IgD-negative memory B cell (primary cell): ENCODE data around the gene GPR141. TPM values are rescaled to one million over a fixed set of nuclear protein-coding genes. Genes with fewer than 3 reads are reported as not detected.
A peak's percentile ranks its signal among the peaks of the same experiment; 100 is the strongest.
"Not testable (repeated sequence)": the region's sequence is repeated elsewhere in the genome, so short reads cannot be mapped to it uniquely, and the experiment has no call there.

Source experiments
- H3K27ac Mint-ChIP-seq, 3 donors: one replicate each; pipeline ENCODE4 v1.8.0; 2020 to 2022; ENCODE audit warnings: mild to moderate bottlenecking in 3 of 3, mixed read lengths in 3 of 3, moderate library complexity in 1 of 3
- H3K27me3 Mint-ChIP-seq: one replicate; pipeline ENCODE4 v1.8.0; 2021; ENCODE audit warnings: mixed read lengths
- H3K36me3 Mint-ChIP-seq: one replicate; pipeline ENCODE4 v1.8.0; 2020; ENCODE audit warnings: mild to moderate bottlenecking, mixed read lengths
- H3K4me1 Mint-ChIP-seq, 3 donors: one replicate each; pipeline ENCODE4 v1.8.0; 2020 to 2022; ENCODE audit warnings: mixed read lengths in 3 of 3, mild to moderate bottlenecking in 1 of 3
- H3K4me3 Mint-ChIP-seq, 4 donors: one replicate each; pipeline ENCODE4 v1.8.0; 2020 to 2022; ENCODE audit warnings: mild to moderate bottlenecking in 4 of 4, mixed read lengths in 4 of 4, moderate library complexity in 3 of 4
- H3K9me3 Mint-ChIP-seq, 3 donors: one replicate each; pipeline ENCODE4 v1.8.0; 2020 to 2021; ENCODE audit warnings: mixed read lengths in 3 of 3, mild to moderate bottlenecking in 1 of 3
- polyA plus RNA-seq: library from polyadenylated mRNA; unstranded; fragments of 300-500 nt; fragmentation: Illumina TruSeq; gene quantifications from one replicate; pipeline ENCODE4 v1.2.3, GENCODE V29; 2021

Gene GPR141
- polyA plus RNA-seq, 1 donor from 2014 or later, result not detected

DNA sequence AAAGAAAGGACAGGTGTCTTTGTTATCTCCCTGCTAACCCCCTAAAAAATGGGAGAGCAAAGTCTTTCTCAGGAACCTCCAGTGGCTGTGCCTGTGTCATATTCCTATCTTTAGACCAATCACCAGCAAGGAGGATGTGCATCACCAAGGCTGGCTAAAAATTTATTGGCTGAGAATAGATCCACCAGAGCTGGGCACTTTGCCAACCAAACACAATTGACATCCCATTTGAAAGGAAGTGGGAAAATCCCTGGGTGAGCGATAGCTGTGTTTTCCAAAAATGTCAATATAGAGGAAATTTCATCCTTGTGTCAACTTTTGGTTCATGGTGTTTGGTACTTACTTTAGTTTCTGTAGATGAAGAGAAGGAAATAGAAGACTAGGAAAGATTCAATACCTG is 13.1 kb upstream of the GPR141 start:
- Mint-ChIP-seq H3K27ac (no peak overlapping the region), H3K9me3 (peaks cover 0 to 2% (median 0%) of the 10 kb centered on the region in 3 donors), H3K36me3 (no peaks in the 10 kb centered on the region), H3K4me3 (no peak overlapping the region), H3K27me3 (peaks cover 31% of the 10 kb centered on the region), H3K4me1 (peaks cover 0 to 4% (median 0%) of the 10 kb centered on the region in 3 donors)

DNA sequence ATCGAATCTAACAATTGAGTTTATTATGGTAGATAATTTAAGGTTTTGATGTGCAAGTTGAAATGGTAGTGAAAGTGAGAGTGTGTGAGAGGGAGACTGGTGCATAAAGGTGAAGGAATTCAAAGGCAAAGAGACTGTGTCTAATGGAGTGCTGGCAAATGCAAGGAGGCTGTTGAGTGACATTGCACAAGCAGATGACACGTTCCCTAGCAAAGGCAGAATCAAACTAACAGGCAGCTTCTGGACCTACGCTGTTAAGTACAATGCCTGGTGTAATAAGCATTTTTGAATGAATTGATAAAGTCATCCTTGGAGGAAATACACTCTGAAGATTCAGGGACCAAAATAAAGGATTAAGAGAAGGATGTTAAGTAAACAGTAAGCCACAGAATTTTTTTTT is 11.7 kb upstream of the GPR141 start:
- Mint-ChIP-seq H3K36me3 (peaks cover under 1% of the 10 kb centered on the region), H3K27ac (no peak overlapping the region), H3K4me3 (no peak overlapping the region), H3K4me1 (peaks cover 0 to 4% (median 0%) of the 10 kb centered on the region in 3 donors), H3K27me3 (peaks cover 28% of the 10 kb centered on the region), H3K9me3 (peaks cover 0 to 3% (median 0%) of the 10 kb centered on the region in 3 donors)

DNA sequence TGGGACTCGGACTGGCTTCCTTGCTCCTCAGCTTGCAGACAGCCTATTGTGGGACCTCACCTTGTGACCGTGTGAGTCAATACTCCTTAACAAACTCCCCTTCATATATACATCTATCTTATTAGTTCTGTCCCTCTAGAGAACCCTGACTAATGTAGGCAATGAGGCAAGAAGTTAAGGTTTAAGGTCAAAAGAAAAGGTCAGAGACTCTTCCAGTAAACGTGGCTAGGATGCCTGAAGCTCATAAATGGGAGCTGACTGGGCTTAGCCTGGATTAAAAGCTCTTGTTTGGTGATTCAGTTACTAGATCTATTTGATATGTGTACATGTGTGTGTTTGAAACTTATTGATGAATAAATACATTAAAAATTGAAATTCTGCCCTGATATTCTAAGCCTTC is 10.6 kb upstream of the GPR141 start:
- Mint-ChIP-seq H3K27ac (no peak overlapping the region), H3K9me3 (peaks cover 0 to 5% (median 0%) of the 10 kb centered on the region in 3 donors), H3K4me1 (peaks cover 0 to 4% (median 0%) of the 10 kb centered on the region in 3 donors), H3K27me3 (peaks cover 29% of the 10 kb centered on the region), H3K4me3 (no peak overlapping the region), H3K36me3 (peaks cover 2% of the 10 kb centered on the region)

DNA sequence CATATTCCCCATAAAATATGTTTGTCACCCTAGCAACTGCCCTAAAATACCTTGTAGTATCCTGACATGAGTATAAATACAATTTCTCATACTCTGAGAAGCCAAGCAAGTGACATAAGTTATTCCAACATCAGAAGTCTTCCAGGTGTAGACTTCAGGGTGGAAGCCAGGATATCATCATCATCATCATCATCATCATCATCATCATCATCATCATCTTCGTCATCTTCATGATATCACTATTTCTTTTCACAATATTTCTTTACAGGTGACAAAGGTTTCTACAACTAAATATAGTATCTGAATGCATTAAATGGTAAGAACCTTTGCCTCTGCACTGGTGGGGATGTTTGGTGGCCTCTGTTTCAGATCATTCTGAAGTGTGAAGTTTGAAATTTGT is 10.0 kb upstream of the GPR141 start:
- Mint-ChIP-seq H3K4me3 (no peak overlapping the region), H3K27ac (no peak overlapping the region), H3K9me3 (peaks cover 0 to 5% (median 0%) of the 10 kb centered on the region in 3 donors), H3K27me3 (peaks cover 27% of the 10 kb centered on the region), H3K4me1 (peaks cover 0 to 4% (median 0%) of the 10 kb centered on the region in 3 donors), H3K36me3 (peaks cover 2% of the 10 kb centered on the region)

DNA sequence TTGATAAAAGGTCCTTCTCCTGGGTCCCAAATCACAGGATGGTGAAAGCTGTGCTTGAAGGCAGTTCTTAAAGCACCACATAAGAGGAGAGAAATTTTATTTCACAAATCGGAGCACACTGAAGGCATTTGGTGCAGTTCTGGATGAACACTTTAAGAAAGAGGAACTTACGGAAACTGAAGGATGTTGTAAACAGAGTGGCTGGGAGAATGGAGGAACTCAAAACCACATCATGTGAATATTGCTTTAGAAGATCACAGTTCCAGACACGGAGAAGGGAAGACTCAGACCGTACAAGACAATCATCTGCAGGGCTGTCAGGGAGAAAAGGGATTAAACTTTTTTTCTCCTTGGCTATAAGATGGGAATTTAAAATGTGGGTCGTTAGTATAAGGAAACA is 9.0 kb upstream of the GPR141 start:
- Mint-ChIP-seq H3K36me3 (peaks cover 2% of the 10 kb centered on the region), H3K27ac (no peak overlapping the region), H3K4me1 (peaks cover 0 to 4% (median 0%) of the 10 kb centered on the region in 3 donors), H3K9me3 (peaks cover 0 to 5% (median 0%) of the 10 kb centered on the region in 3 donors), H3K27me3 (peaks cover 28% of the 10 kb centered on the region), H3K4me3 (peak overlapping the region in 1 of 4 donors; percentile 18)

DNA sequence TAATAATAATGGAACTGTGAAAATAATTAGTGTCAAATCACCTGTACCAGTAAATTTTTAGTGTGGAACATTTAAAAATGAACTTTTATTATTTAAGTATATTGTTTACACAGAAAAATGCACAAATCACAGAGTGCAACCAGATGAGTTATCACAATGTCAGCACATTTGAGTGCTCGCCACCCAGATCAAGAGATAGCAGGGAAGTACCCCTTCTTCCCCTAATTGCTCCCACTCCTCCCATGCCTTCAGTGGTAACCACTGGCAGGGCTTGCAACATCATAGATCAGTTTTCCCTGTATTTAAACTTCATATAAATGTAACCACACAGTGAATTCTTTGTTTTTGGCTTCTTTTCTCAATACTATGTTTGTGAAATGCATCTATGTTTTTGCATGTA is 7.8 kb upstream of the GPR141 start:
- H3K9me3 Mint-ChIP-seq, result peaks cover 0 to 5% (median 0%) of the 10 kb centered on the region in 3 donors
- H3K27me3 Mint-ChIP-seq, result peaks cover 37% of the 10 kb centered on the region
- no peak overlapping the region for H3K27ac Mint-ChIP-seq
- H3K4me1 Mint-ChIP-seq, result peaks cover 0 to 4% (median 0%) of the 10 kb centered on the region in 3 donors
- no peak overlapping the region for H3K4me3 Mint-ChIP-seq
- peaks cover 2% of the 10 kb centered on the region for H3K36me3 Mint-ChIP-seq

DNA sequence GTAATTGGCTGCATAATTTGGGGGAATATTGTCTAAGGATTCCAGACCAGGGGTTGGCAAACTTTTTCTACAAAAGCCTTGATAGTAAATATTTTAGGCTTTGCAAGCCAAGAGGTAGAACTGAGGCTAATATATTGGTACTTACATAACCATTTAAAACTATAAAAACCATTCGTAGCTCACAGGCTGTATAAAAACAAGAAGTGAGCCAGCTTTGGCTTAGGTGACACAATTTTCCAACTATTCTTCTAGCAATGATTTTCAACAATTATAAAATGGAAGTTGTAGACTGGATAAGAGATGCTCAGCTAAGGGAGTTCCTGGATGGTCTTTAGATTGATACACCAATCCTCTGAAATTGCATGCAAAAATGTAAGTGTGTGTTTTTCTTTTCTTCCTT is 1.4 kb downstream of the GPR141 start:
- H3K4me1 Mint-ChIP-seq, result peaks cover 20 to 26% (median 25%) of the 10 kb centered on the region in 3 donors
- no peak overlapping the region for H3K27ac Mint-ChIP-seq
- H3K4me3 Mint-ChIP-seq, result peak overlapping the region in 2 of 4 donors; percentile 17 to 72
- H3K27me3 Mint-ChIP-seq, result peaks cover 37% of the 10 kb centered on the region
- no peaks in the 10 kb centered on the region for H3K36me3 Mint-ChIP-seq
- no peaks in the 10 kb centered on the region for H3K9me3 Mint-ChIP-seq

DNA sequence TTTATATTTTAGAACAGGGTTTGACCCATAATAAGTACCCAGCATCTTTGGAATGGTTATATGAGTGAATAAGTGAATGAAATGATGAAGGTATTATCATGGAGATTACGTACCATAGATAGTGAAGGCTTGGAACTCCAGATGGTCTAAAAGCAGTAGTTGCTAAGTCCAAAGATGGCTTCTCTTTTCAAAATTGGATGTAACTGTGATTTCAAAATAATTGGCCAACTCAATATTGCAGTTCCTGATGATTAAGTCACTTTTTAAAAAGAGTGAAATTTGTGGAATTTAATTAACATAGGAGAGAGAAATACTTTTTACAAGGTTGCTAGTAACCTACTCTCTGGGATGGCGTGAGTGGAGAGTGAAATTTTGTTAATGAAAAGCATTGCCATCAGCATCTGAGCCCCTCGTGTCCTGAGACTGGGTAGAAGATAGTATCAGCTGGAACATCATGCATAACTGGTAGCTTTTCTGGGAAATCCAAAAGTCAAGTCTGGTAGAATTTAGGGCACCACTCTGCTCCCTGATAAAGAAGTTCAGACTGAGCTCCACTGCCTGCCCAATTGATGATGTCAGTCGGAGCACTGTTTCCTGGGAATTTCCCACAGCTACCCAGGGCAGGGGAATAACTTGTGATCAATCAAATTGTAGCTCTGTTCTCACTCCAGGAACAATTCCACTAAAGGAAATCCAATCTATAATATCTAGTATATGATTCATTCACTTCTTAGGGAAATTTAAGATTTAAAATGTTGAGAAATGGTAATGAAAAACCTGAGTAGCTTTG is 3.2 kb downstream of the GPR141 start:
- Mint-ChIP-seq H3K9me3 (peaks cover 0 to 2% (median 0%) of the 10 kb centered on the region in 3 donors), H3K4me1 (peaks cover 16 to 25% (median 25%) of the 10 kb centered on the region in 3 donors), H3K27ac (no peak overlapping the region), H3K36me3 (peaks cover under 1% of the 10 kb centered on the region), H3K4me3 (no peak overlapping the region), H3K27me3 (peaks cover 33% of the 10 kb centered on the region)

DNA sequence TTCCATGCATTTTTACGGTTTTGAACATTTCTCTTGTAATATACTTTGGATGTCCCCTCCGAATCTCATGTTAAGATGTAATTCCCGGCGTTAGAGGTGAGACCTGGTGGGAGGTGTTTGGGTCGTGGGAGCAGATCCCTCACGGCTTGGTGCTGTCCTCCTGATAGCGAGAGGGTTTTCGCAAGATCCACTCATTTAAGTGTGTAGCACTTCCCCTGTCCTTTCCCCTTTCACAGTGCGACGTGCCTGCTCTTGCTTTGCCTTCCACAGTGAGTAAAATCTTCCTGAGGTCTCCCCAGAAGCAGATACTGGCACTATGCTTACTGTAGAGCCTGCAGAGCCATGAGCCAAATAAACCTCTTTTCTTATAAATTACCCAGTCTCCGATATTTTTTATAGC is 6.6 kb downstream of the GPR141 start:
- peaks cover 0 to 7% (median 6%) of the 10 kb centered on the region in 3 donors for H3K4me1 Mint-ChIP-seq
- H3K4me3 Mint-ChIP-seq, result no peak overlapping the region
- H3K27me3 Mint-ChIP-seq, result peaks cover 42% of the 10 kb centered on the region

DNA sequence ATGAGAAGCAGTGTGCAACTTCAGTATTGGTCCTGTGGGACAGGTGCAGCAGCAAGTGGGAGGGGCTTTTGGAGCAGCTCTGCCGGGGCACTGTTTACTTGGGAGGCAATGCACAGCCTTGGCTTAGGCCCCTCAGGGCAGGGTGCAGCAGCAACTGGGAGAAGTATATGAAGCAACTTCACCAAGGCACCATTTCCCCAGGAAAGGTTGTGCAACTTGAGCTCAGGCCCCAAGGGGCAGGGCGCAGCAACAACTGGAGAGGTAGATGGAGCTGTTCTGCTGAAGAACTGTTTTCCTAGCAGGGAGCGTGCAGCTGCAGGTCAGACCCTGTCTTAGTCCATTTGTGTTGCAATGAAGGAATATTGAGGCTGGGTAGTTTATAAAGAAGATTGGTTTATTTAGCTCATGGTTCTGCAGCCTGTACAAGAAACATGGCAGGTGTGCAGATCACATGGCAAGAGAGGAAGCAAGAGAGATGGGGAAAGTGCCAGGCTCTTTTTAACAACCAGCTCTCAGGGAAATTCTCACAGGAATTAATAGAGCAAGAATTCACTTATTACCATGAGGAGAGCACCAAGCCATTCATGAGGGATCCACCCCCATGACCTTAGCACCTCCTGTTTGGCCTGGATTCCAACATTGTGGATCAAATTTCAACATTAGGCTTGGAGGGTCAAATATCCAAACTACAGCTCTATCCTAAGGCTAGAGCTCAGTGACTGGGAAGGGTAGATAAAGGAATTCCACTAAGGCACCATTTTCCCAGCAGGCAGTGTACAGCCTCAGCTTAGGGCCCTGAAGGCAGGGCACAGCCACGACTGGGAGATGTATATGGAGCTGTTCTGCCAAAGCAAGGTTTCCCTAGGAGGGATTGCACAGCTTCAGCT is 10.9 kb downstream of the GPR141 start:
- H3K4me3 Mint-ChIP-seq, result no peak overlapping the region
- no peak overlapping the region for H3K27ac Mint-ChIP-seq
- peaks cover 0 to 3% (median 2%) of the 10 kb centered on the region in 3 donors for H3K9me3 Mint-ChIP-seq
- H3K36me3 Mint-ChIP-seq, result peaks cover 2% of the 10 kb centered on the region
- H3K27me3 Mint-ChIP-seq, result peaks cover 30% of the 10 kb centered on the region
- H3K4me1 Mint-ChIP-seq, result peaks cover 0 to 7% (median 6%) of the 10 kb centered on the region in 3 donors

More for the DNA sequence above, 6.6 kb downstream of the GPR141 start:
- H3K36me3 Mint-ChIP-seq, result peaks cover 2% of the 10 kb centered on the region
- peak overlapping the region in 1 of 3 donors; percentile 33 for H3K27ac Mint-ChIP-seq
- peaks cover 0 to 3% (median 2%) of the 10 kb centered on the region in 3 donors for H3K9me3 Mint-ChIP-seq

DNA sequence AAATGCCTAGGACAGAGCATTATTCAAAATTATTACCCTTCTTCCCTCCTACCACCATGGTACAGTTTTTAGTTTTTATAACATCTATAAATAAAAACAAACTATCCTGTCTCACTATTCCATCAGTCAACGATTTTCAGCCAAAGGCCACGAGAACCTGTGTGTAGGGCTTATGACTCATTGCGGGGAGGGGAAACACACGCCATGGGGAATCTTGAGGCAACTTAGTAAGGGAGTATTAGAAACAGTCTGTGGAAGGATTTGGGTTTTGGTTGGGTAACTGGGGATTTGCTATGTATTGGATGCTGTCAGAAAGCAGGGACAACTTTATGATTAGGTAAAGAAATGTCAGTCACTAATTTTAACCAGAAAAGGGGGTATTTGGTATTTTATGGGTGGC is 14.7 kb downstream of the GPR141 start:
- no peaks in the 10 kb centered on the region for H3K4me1 Mint-ChIP-seq
- H3K36me3 Mint-ChIP-seq, result peaks cover 2% of the 10 kb centered on the region
- H3K9me3 Mint-ChIP-seq, result no peaks in the 10 kb centered on the region
- H3K4me3 Mint-ChIP-seq, result no peak overlapping the region
- peaks cover 20% of the 10 kb centered on the region for H3K27me3 Mint-ChIP-seq
- no peak overlapping the region for H3K27ac Mint-ChIP-seq

DNA sequence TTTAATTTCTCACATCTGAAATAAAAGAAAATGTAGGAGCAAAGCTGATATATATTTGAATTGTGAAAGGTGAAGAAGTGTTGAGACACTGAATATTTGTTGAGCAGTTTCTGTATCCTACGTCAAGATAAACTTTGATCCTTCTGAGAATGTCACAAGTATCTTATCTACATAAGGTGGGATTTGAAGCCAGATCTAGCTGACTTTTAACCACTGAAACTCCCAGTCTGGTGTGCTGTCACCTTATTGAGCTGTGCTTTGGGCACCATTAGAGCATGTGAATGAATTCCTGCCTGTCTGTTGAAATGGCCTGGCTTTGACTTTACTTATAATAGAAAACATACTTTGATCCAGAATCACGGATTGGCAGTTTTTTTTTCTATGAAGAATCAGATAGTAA is 15.2 kb downstream of the GPR141 start:
- Mint-ChIP-seq H3K36me3 (peaks cover 2% of the 10 kb centered on the region), H3K27ac (no peak overlapping the region), H3K9me3 (no peaks in the 10 kb centered on the region), H3K27me3 (peaks cover 20% of the 10 kb centered on the region), H3K4me1 (no peaks in the 10 kb centered on the region), H3K4me3 (no peak overlapping the region)

DNA sequence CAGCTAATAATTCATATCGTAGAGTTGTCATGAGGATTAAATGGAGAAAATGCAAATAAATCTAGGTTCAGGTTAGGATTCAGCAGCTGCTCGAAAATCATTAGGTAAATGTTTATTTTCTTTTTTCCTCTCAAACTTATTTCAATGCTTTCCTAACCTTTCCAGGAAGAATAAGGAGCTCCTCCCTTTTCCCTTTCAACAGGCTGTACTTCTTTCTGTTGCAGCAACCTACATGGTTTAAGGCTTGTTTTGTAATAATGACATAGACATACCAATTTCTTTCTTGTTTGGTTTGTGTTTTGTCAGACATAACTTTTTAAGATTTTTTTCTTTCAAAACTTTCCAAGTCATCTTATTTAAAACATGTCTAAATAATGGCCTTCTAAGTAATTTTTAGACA is 18.2 kb downstream of the GPR141 start:
- Mint-ChIP-seq H3K4me1 (no peaks in the 10 kb centered on the region), H3K9me3 (no peaks in the 10 kb centered on the region), H3K4me3 (no peak overlapping the region), H3K27me3 (peaks cover 7% of the 10 kb centered on the region), H3K27ac (no peak overlapping the region), H3K36me3 (peaks cover 2% of the 10 kb centered on the region)

DNA sequence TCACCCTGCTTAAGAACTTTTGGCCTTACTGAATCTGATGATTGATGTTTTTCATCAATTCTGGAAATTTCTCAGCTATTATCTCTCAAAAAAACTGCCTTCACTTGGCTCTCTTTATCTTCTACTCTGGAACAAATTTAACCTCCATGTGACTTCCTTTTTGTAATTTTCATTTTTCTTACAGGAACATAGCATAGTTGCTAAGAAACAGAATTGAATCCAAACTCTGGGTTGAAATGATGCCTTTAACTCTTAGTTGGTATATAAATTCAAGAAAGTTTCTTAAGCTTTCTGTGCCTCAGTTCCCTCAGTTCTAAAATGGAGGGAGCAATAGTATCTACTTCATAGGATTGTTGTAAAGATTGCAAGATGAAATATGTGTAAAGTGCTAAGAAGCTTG is 19.8 kb downstream of the GPR141 start:
- H3K36me3 Mint-ChIP-seq, result peaks cover 2% of the 10 kb centered on the region
- no peaks in the 10 kb centered on the region for H3K4me1 Mint-ChIP-seq
- H3K4me3 Mint-ChIP-seq, result no peak overlapping the region
- no peak overlapping the region for H3K27ac Mint-ChIP-seq
- no peaks in the 10 kb centered on the region for H3K9me3 Mint-ChIP-seq
- H3K27me3 Mint-ChIP-seq, result peaks cover 7% of the 10 kb centered on the region

DNA sequence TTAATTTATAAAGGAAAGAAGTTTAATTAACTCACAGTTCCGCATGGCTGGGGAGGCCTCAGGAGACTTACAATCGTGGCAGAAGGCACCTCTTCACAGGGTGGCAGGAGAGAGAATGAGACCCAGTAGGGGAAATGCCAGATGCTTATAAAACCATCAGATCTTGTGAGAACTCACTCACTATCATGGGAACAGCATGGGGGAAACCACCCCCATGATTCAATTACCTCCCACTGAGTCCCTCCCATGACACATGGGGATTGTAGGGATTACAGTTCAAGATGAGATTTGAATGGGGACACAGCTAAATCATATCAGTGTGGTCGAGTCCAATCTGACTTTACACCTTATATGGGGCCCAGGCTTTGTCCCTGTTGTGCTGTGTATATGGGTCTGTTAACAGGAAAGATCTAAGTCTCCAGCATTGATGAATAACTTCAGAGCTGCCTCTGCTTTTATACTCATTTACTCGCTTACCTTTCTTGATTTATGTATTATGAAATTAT is 20.8 kb downstream of the GPR141 start:
- not testable (repeated sequence) for H3K9me3 Mint-ChIP-seq, H3K4me1 Mint-ChIP-seq, H3K27ac Mint-ChIP-seq, H3K27me3 Mint-ChIP-seq, H3K4me3 Mint-ChIP-seq, H3K36me3 Mint-ChIP-seq
